Uterus (tissue), 4 donors: ENCODE data around the gene IL15RA. TPM values are rescaled to one million over a fixed set of nuclear protein-coding genes. Genes with fewer than 3 reads are reported as not detected.

Experiments used
- DNase-seq, 2 donors: peaks; one replicate each; pipeline ENCODE4 v3.0.0-alpha.2; 2019 to 2020
- H3K27ac ChIP-seq, 2 donors: fragments of 200-600 bp; sonication (generic); 1 replicate in 1 of 2; 2 replicates in 1 of 2; pipeline ENCODE4 v1.5.1; 2016 to 2018
- H3K27me3 ChIP-seq, 2 donors: fragments of 200-600 bp; sonication (generic); one replicate each; pipeline ENCODE4 v1.5.1; 2018 to 2019; ENCODE audit warnings: control low read depth in 1 of 2
- H3K36me3 ChIP-seq, 2 donors: fragments of 200-600 bp; sonication (generic); one replicate each; pipeline ENCODE4 v1.5.1; 2019; ENCODE audit warnings: control low read depth in 1 of 2
- H3K4me1 ChIP-seq, 2 donors: fragments of 200-600 bp; sonication (generic); one replicate each; pipeline ENCODE4 v1.5.1; 2018 to 2019; ENCODE audit warnings: control low read depth in 1 of 2
- H3K4me3 ChIP-seq, 2 donors: fragments of 200-600 bp; sonication (generic); 1 replicate in 1 of 2; 2 replicates in 1 of 2; pipeline ENCODE4 v1.5.1; 2018 to 2019; ENCODE audit warnings: mild to moderate bottlenecking in 1 of 2
- H3K9me3 ChIP-seq, 2 donors: fragments of 200-600 bp; sonication (generic); one replicate each; pipeline ENCODE4 v1.5.1; 2019; ENCODE audit warnings: control low read depth in 1 of 2
- POLR2A ChIP-seq, 2 donors: fragments of 450-650 bp; IDR thresholded peaks; one replicate each; pipeline ENCODE4 v1.6.1; 2016; ENCODE audit warnings: antibody characterized with exemption in 2 of 2, mild to moderate bottlenecking in 1 of 2, moderate library complexity in 1 of 2
- intact Hi-C: fragments of 100-400 bp; cut with DNase I; formaldehyde crosslinking; loops from one replicate; pipeline ENCODE4 v1.15.1; 2023; ENCODE audit warnings: low total_unique reads
- total RNA-seq, 4 donors: library from RNA; depleted of rRNA in 3 of 4; stranded (reverse); fragments of >200 nt in 3 of 4; gene quantifications; one replicate each; pipeline versions ENCODE4 v1.1.0 to v1.2.4, GENCODE V29; 2014 to 2023
- TF ChIP-seq, protein P1 (sequence below), 4 experiments: fragments of 200-600 bp in 2 of 4; fragments of 450-650 bp in 2 of 4; sonication (generic) in 2 of 4; IDR thresholded peaks; one replicate each; pipeline ENCODE4 v1.5.1; 2016 to 2019; ENCODE audit warnings: antibody characterized with exemption in 4 of 4, mild to moderate bottlenecking in 2 of 4, moderate library complexity in 1 of 4
- donor health status: DM: yes; HTN: yes; CAD: no.

Gene IL15RA
- total RNA-seq, 4 donors from 2014 or later = 1.6 to 42.5 (median 31.9) TPM

- intact Hi-C loops = loop anchor here (5.0 kb wide), 1 partner anchor 204 kb away; no protein-coding TSS in a partner anchor
These were observed 33.8 kb downstream of the IL15RA start for GRCh38 chr10:5943536-5943935.

GRCh38 chr10:5942474-5942873 is 34.9 kb downstream of the IL15RA start:
- intact Hi-C loops = loop anchor here (5.0 kb wide), 1 partner anchor 205 kb away; no protein-coding TSS in a partner anchor
- peak; percentile 40 to 57 for DNase-seq
- no peaks in the 10 kb centered on the region for H3K36me3 ChIP-seq
- H3K4me3 ChIP-seq = no peak overlapping the region
- no peaks in the 10 kb centered on the region for H3K27me3 ChIP-seq
- H3K27ac ChIP-seq = peak overlapping the region; percentile 96 to 98
- H3K4me1 ChIP-seq = peaks cover 6 to 19% of the 10 kb centered on the region in 2 donors
- TF ChIP-seq, protein P1, sequence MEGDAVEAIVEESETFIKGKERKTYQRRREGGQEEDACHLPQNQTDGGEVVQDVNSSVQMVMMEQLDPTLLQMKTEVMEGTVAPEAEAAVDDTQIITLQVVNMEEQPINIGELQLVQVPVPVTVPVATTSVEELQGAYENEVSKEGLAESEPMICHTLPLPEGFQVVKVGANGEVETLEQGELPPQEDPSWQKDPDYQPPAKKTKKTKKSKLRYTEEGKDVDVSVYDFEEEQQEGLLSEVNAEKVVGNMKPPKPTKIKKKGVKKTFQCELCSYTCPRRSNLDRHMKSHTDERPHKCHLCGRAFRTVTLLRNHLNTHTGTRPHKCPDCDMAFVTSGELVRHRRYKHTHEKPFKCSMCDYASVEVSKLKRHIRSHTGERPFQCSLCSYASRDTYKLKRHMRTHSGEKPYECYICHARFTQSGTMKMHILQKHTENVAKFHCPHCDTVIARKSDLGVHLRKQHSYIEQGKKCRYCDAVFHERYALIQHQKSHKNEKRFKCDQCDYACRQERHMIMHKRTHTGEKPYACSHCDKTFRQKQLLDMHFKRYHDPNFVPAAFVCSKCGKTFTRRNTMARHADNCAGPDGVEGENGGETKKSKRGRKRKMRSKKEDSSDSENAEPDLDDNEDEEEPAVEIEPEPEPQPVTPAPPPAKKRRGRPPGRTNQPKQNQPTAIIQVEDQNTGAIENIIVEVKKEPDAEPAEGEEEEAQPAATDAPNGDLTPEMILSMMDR (IDR thresholded peaks at IDR 0.05) = no peak
- no peak for TF ChIP-seq POLR2A (IDR thresholded peaks at IDR 0.05)
- no peaks in the 10 kb centered on the region for H3K9me3 ChIP-seq

More at GRCh38 chr10:5943536-5943935, 33.8 kb downstream of the IL15RA start:
- Histone ChIP-seq H3K36me3 (no peaks in the 10 kb centered on the region), H3K27ac (peak overlapping the region; percentile 96 to 98), H3K27me3 (no peaks in the 10 kb centered on the region), H3K4me1 (peaks cover 6 to 19% of the 10 kb centered on the region in 2 donors), H3K4me3 (no peak overlapping the region), H3K9me3 (no peaks in the 10 kb centered on the region)
- DNase-seq = peak; percentile 79 to 82
- TF ChIP-seq, protein P1 (IDR thresholded peaks at IDR 0.05) = no peak
- TF ChIP-seq POLR2A (IDR thresholded peaks at IDR 0.05) = peak; percentile 20 to 32

DNA sequence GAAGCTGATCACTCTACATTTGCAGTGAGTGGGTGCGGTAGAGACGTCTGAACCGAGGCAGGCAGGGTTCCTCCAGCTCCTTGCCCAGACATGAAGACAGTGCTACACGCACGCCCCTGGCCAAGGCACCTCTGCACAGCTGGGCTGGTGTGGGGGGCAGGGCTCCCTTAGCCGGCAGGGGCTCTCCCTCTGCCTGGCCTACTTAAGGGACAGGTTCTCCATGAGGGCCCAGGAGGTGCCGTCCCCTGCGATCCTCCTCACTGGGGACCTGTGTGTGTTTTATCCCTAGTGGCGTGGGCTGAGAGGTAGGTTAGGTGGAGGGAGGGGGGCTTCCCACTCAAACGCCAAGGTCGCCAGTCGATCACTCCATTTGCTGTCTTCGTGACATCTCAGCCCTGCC is 35.3 kb downstream of the IL15RA start:
- Histone ChIP-seq H3K4me1 (peaks cover 6 to 19% of the 10 kb centered on the region in 2 donors), H3K9me3 (no peaks in the 10 kb centered on the region), H3K4me3 (no peak overlapping the region), H3K27me3 (no peaks in the 10 kb centered on the region), H3K27ac (peak overlapping the region; percentile 96 to 98), H3K36me3 (no peaks in the 10 kb centered on the region)
- intact Hi-C loops = loop anchor here (5.0 kb wide), 1 partner anchor 205 kb away; no protein-coding TSS in a partner anchor
- DNase-seq = no peak
- TF ChIP-seq, protein P1 (IDR thresholded peaks at IDR 0.05) = no peak
- TF ChIP-seq POLR2A (IDR thresholded peaks at IDR 0.05) = no peak

DNA sequence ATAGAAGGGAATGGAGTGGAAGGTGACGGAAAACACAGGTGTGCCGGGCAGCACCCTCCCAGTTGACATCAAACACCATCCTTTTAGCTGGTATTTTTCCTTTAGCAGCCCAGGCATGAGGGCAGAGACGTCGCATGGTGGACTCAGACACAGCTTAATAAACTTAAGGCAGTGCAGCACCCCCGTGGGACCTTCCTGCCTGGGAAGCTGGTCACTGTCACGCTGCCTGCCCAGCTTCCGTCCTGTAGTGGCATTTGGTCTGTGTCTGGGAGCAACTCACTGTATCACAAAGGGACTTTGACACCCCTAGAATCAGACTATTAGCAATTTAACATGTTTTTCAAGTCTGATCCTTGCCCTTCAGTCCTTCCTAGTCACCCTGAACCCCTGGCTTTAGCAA is 35.8 kb downstream of the IL15RA start:
- peak overlapping the region; percentile 96 to 98 for H3K27ac ChIP-seq
- peaks cover 6 to 19% of the 10 kb centered on the region in 2 donors for H3K4me1 ChIP-seq
- DNase-seq = no peak
- no peaks in the 10 kb centered on the region for H3K27me3 ChIP-seq
- no peaks in the 10 kb centered on the region for H3K9me3 ChIP-seq
- H3K4me3 ChIP-seq = no peak overlapping the region
- intact Hi-C loops = loop anchor here (5.0 kb wide), 1 partner anchor 206 kb away; no protein-coding TSS in a partner anchor
- no peak for TF ChIP-seq POLR2A (IDR thresholded peaks at IDR 0.05)
- TF ChIP-seq, protein P1 (IDR thresholded peaks at IDR 0.05) = no peak
- no peaks in the 10 kb centered on the region for H3K36me3 ChIP-seq

DNA sequence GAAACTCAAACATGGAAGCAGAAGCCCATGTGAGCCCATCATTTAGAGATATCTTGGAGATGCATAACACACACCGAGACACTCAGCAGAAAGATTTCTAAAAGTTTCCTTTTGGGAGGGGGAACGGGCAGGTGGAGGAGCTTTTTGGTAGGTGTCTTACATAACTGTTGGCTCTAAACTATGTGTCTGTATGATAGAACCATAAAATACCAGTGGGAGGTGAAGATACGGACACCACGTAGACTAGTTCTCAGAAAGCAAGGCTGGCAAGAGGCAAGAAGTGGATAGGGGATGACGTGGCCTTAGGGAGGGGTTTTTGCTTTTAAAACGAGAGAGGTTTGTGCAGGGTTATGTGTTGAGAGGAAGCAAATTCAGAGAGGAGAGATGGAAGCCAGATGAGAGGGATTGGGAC is 36.5 kb downstream of the IL15RA start:
- H3K4me3 ChIP-seq = no peak overlapping the region
- H3K4me1 ChIP-seq = peaks cover 6 to 19% of the 10 kb centered on the region in 2 donors
- no peaks in the 10 kb centered on the region for H3K36me3 ChIP-seq
- TF ChIP-seq POLR2A (IDR thresholded peaks at IDR 0.05) = no peak
- TF ChIP-seq, protein P1 (IDR thresholded peaks at IDR 0.05) = no peak
- no peaks in the 10 kb centered on the region for H3K9me3 ChIP-seq
- DNase-seq = peak in 1 of 2 donors; percentile 50
- intact Hi-C loops = loop anchor here (5.0 kb wide), 1 partner anchor 206 kb away; no protein-coding TSS in a partner anchor
- no peaks in the 10 kb centered on the region for H3K27me3 ChIP-seq
- peak overlapping the region; percentile 96 to 98 for H3K27ac ChIP-seq
